H9 (cell line): ENCODE data around the gene PHF20. TPM values are rescaled to one million over a fixed set of nuclear protein-coding genes. Genes with fewer than 3 reads are reported as not detected.
A peak's percentile ranks its signal among the peaks of the same experiment; 100 is the strongest.

Source experiments
- DNase-seq: peaks from one replicate; pipeline ENCODE4 v3.0.0-alpha.2; 2017
- H2AFZ ChIP-seq: one replicate; pipeline ENCODE4 v1.6.1; 2013; ENCODE audit warnings: mild to moderate bottlenecking, low read length, control low read depth, moderate library complexity
- H2AK5ac ChIP-seq: 2 replicates; pipeline ENCODE4 v1.6.1; 2013; ENCODE audit warnings: low read length, control low read depth, mixed read lengths; ENCODE audit not compliant: insufficient read length
- H2BK120ac ChIP-seq: one replicate; pipeline ENCODE4 v1.6.1; 2013; ENCODE audit warnings: low read depth, mild to moderate bottlenecking, low read length, control low read depth, inconsistent platforms; ENCODE audit not compliant: poor library complexity, severe bottlenecking
- H2BK12ac ChIP-seq: 2 replicates; pipeline ENCODE4 v1.6.1; 2013; ENCODE audit warnings: low read length, control low read depth, mixed read lengths, low read depth; ENCODE audit not compliant: insufficient read length
- H2BK15ac ChIP-seq: 2 replicates; pipeline ENCODE4 v1.6.1; 2013; ENCODE audit warnings: low read depth, low read length, control low read depth
- H2BK20ac ChIP-seq: one replicate; pipeline ENCODE4 v1.6.1; 2013; ENCODE audit warnings: low read depth, mild to moderate bottlenecking, low read length, control low read depth, inconsistent platforms; ENCODE audit not compliant: poor library complexity, severe bottlenecking
- H2BK5ac ChIP-seq: 2 replicates; pipeline ENCODE4 v1.6.1; 2013; ENCODE audit warnings: low read length, control low read depth, mixed read lengths; ENCODE audit not compliant: insufficient read length
- H3K14ac ChIP-seq: 2 replicates; pipeline ENCODE4 v1.6.1; 2013; ENCODE audit warnings: low read length, control low read depth; ENCODE audit not compliant: insufficient read depth
- H3K18ac ChIP-seq: 2 replicates; pipeline ENCODE4 v1.6.1; 2013; ENCODE audit warnings: low read depth, mild to moderate bottlenecking, mixed read lengths, low read length, control low read depth; ENCODE audit not compliant: insufficient read length
- H3K23ac ChIP-seq: 2 replicates; pipeline ENCODE4 v1.6.1; 2013; ENCODE audit warnings: low read length, control low read depth, mixed read lengths, low read depth; ENCODE audit not compliant: insufficient read length
- H3K23me2 ChIP-seq: 2 replicates; pipeline ENCODE4 v1.6.1; 2013; ENCODE audit warnings: low read depth, mild to moderate bottlenecking, mixed read lengths, low read length, control low read depth; ENCODE audit not compliant: insufficient read length, poor library complexity, severe bottlenecking
- H3K27ac ChIP-seq: 2 replicates; pipeline ENCODE4 v1.5.1; 2013; ENCODE audit warnings: low read length, control low read depth, mixed read lengths, low read depth; ENCODE audit not compliant: insufficient read length
- H3K27me3 ChIP-seq: 2 replicates; pipeline ENCODE4 v1.6.1; 2013; ENCODE audit warnings: low read length, control low read depth, inconsistent platforms; ENCODE audit not compliant: insufficient read depth
- H3K4ac ChIP-seq: 2 replicates; pipeline ENCODE4 v1.6.1; 2013; ENCODE audit warnings: low read depth, mild to moderate bottlenecking, control low read depth, inconsistent platforms, low read length, moderate library complexity
- H3K4me1 ChIP-seq: 2 replicates; pipeline ENCODE4 v1.6.1; 2013; ENCODE audit warnings: low read length, control low read depth, inconsistent platforms; ENCODE audit not compliant: insufficient read depth
- H3K4me2 ChIP-seq: 2 replicates; pipeline ENCODE4 v1.6.1; 2013; ENCODE audit warnings: low read length, control low read depth, mixed read lengths; ENCODE audit not compliant: insufficient read length, insufficient read depth
- H3K56ac ChIP-seq: 2 replicates; pipeline ENCODE4 v1.6.1; 2013; ENCODE audit warnings: low read depth, mild to moderate bottlenecking, mixed read lengths, low read length, control low read depth; ENCODE audit not compliant: insufficient read length
- H3K79me1 ChIP-seq: 2 replicates; pipeline ENCODE4 v1.6.1; 2013; ENCODE audit warnings: low read depth, mild to moderate bottlenecking, moderate library complexity, low read length, control low read depth, inconsistent platforms; ENCODE audit not compliant: insufficient read depth, poor library complexity, severe bottlenecking
- H3K79me2 ChIP-seq: 2 replicates; pipeline ENCODE4 v1.6.1; 2013; ENCODE audit warnings: low read length, control low read depth, inconsistent platforms; ENCODE audit not compliant: insufficient read depth
- H3K9ac ChIP-seq: 2 replicates; pipeline ENCODE4 v1.6.1; 2013; ENCODE audit warnings: low read length, control low read depth, mixed read lengths; ENCODE audit not compliant: insufficient read length; ENCODE audit errors: extremely low read depth
- H3K9me3 ChIP-seq: one replicate; pipeline ENCODE4 v1.6.1; 2013; ENCODE audit warnings: low read depth, low read length, inconsistent platforms; ENCODE audit not compliant: control insufficient read depth
- H3T11ph ChIP-seq: one replicate; pipeline ENCODE4 v1.6.1; 2013; ENCODE audit warnings: mild to moderate bottlenecking, low read length, control low read depth, inconsistent platforms
- H4K20me1 ChIP-seq: one replicate; pipeline ENCODE4 v1.6.1; 2013; ENCODE audit not compliant: control insufficient read depth, insufficient read length, insufficient read depth
- H4K5ac ChIP-seq: 2 replicates; pipeline ENCODE4 v1.6.1; 2013; ENCODE audit warnings: low read depth, mild to moderate bottlenecking, mixed read lengths, low read length, control low read depth; ENCODE audit not compliant: insufficient read length
- H4K8ac ChIP-seq: replicated peaks from 2 replicates; pipeline ENCODE4 v1.6.1; 2013; ENCODE audit warnings: low read length, control low read depth, mixed read lengths, low read depth; ENCODE audit not compliant: insufficient read length
- H4K91ac ChIP-seq: 2 replicates; pipeline ENCODE4 v1.6.1; 2013; ENCODE audit warnings: low read depth, mild to moderate bottlenecking, moderate library complexity, mixed read lengths, low read length, control low read depth; ENCODE audit not compliant: insufficient read length
- H3K27ac Mint-ChIP-seq, 3 experiments: 2 replicates in 2 of 3; 3 replicates in 1 of 3; pipeline ENCODE4 v1.8.0; 2020 to 2021; ENCODE audit warnings: mixed read lengths in 3 of 3, mild to moderate bottlenecking in 1 of 3, moderate library complexity in 1 of 3
- H3K27me3 Mint-ChIP-seq: 2 replicates; pipeline ENCODE4 v1.8.0; 2021; ENCODE audit warnings: low read depth, mild to moderate bottlenecking, moderate library complexity, mixed read lengths
- H3K36me3 Mint-ChIP-seq, 3 experiments: 2 replicates in 2 of 3; 3 replicates in 1 of 3; pipeline ENCODE4 v1.8.0; 2020 to 2021; ENCODE audit warnings: low read depth in 3 of 3, mixed read lengths in 3 of 3; ENCODE audit not compliant: insufficient read depth in 1 of 3
- H3K4me1 Mint-ChIP-seq, 2 experiments: 2 replicates each; pipeline ENCODE4 v1.8.0; 2020; ENCODE audit warnings: mixed read lengths in 2 of 2
- H3K4me3 Mint-ChIP-seq, 2 experiments: 2 replicates in 1 of 2; 3 replicates in 1 of 2; pipeline ENCODE4 v1.8.0; 2020 to 2021; ENCODE audit warnings: mild to moderate bottlenecking in 2 of 2, mixed read lengths in 2 of 2, moderate library complexity in 1 of 2
- H3K9me3 Mint-ChIP-seq, 2 experiments: 2 replicates in 1 of 2; 3 replicates in 1 of 2; pipeline ENCODE4 v1.8.0; 2020; ENCODE audit warnings: mild to moderate bottlenecking in 2 of 2, mixed read lengths in 2 of 2, moderate library complexity in 1 of 2
- WGBS: extraction: QIAGEN DNeasy Blood & Tissue Kit; methylation state at CpG from one replicate; pipeline ENCODE4 v1.1.7; 2013; ENCODE audit warnings: missing lambda C conversion rate, low lambda C conversion rate, mixed read lengths; ENCODE audit not compliant: insufficient read length; ENCODE audit errors: extremely low coverage; 5-methylcytosine and 5-hydroxymethylcytosine counted together
- total RNA-seq: library from RNA; stranded (reverse); gene quantifications from 2 replicates; pipeline ENCODE4 v1.2.1, GENCODE V29; 2021
- TF ChIP-seq, protein P1 (sequence below): fragments of 200-600 bp; sonication (generic); conservative IDR thresholded peaks from 3 replicates; pipeline ENCODE4 v1.8.0; 2021; ENCODE audit warnings: antibody characterized with exemption, mild to moderate bottlenecking

The PHF20 gene
- total RNA-seq, 1 experiment from 2014 or later = 50.3 TPM

DNA sequence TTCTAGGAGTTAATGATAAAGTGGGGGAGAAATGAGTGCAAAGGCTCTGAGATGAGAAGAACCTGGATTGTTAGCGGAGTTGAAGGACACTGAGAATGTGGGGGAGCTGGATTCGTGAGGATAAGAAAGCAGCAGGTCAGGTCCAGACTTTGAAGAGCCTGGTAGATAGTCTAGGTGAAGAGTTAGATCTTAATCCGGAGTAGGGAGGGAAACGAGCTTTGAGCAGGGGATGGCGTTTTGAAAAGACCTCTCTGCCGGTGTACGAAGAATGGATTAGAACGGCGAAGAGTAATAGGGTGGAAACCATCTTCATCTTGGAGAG is 487 bp upstream of the PHF20 start:
- TF ChIP-seq, protein P1, sequence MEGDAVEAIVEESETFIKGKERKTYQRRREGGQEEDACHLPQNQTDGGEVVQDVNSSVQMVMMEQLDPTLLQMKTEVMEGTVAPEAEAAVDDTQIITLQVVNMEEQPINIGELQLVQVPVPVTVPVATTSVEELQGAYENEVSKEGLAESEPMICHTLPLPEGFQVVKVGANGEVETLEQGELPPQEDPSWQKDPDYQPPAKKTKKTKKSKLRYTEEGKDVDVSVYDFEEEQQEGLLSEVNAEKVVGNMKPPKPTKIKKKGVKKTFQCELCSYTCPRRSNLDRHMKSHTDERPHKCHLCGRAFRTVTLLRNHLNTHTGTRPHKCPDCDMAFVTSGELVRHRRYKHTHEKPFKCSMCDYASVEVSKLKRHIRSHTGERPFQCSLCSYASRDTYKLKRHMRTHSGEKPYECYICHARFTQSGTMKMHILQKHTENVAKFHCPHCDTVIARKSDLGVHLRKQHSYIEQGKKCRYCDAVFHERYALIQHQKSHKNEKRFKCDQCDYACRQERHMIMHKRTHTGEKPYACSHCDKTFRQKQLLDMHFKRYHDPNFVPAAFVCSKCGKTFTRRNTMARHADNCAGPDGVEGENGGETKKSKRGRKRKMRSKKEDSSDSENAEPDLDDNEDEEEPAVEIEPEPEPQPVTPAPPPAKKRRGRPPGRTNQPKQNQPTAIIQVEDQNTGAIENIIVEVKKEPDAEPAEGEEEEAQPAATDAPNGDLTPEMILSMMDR = no peak
- no peak overlapping the region for H2BK15ac ChIP-seq
- H4K8ac ChIP-seq = no peak overlapping the region
- H3K79me2 ChIP-seq = peaks cover 17% of the 10 kb centered on the region; the same call in 1 of the 2 replicates
- H2BK20ac ChIP-seq = no peak overlapping the region
- no peak overlapping the region for H2BK12ac ChIP-seq
- no peak overlapping the region for H4K5ac ChIP-seq
- no peak overlapping the region; the same call in 1 of the 2 replicates for H3K4ac ChIP-seq
- H3K23me2 ChIP-seq = peaks cover 6% of the 10 kb centered on the region
- peaks cover 3 to 22% (median 11%) of the 10 kb centered on the region in 3 experiments for H3K36me3 Mint-ChIP-seq
- H3K18ac ChIP-seq = peak overlapping the region; percentile 80
- H2AK5ac ChIP-seq = no peak overlapping the region
- no peak overlapping the region for H3K27ac ChIP-seq
- no peak overlapping the region for H3T11ph ChIP-seq
- no peak overlapping the region for H3K56ac ChIP-seq
- H3K23ac ChIP-seq = no peak overlapping the region
- no peaks in the 10 kb centered on the region for H3K9me3 ChIP-seq
- peaks cover 39 to 44% of the 10 kb centered on the region in 2 experiments for H3K4me1 Mint-ChIP-seq
- H3K79me1 ChIP-seq = peaks cover 2% of the 10 kb centered on the region
- H4K91ac ChIP-seq = no peak overlapping the region
- H3K27ac Mint-ChIP-seq = peak overlapping the region; percentile 49 to 77 (median 62); a peak in 4 of 7 replicates
- no peaks in the 10 kb centered on the region for H4K20me1 ChIP-seq
- H3K9ac ChIP-seq = peak overlapping the region; percentile 25
- peak overlapping the region; percentile 59 to 67 for H3K4me3 Mint-ChIP-seq
- H2BK120ac ChIP-seq = no peak overlapping the region
- H3K9me3 Mint-ChIP-seq = peaks cover 7 to 9% of the 10 kb centered on the region in 2 experiments; a peak in 1 of 5 replicates
- peak overlapping the region; percentile 45 for H3K4me2 ChIP-seq
- H3K27me3 Mint-ChIP-seq = peaks cover 19% of the 10 kb centered on the region
- H2BK5ac ChIP-seq = no peak overlapping the region
- H3K14ac ChIP-seq = peak overlapping the region; percentile 78; the same call in 1 of the 2 replicates
- H2AFZ ChIP-seq = no peak overlapping the region
- peaks cover 13% of the 10 kb centered on the region; the same call in 1 of the 2 replicates for H3K4me1 ChIP-seq
- WGBS = no CpG with 5 or more reads among the region's 9 CpGs
- no peak for DNase-seq
- peaks cover 2% of the 10 kb centered on the region; the same call in 1 of the 2 replicates for H3K27me3 ChIP-seq
